GM12878 (cell line): ENCODE measurements around the gene RAB44.

ENCODE experiments used
- BMI1 ChIP-seq: fragments of 450-650 bp; IDR thresholded peaks from 2 replicates; pipeline ENCODE4 v1.6.1; 2016; ENCODE audit warnings: mild to moderate bottlenecking, moderate library complexity, borderline replicate concordance
- MXI1 ChIP-seq: fragments of 150-350 bp; IDR thresholded peaks from 2 replicates; pipeline ENCODE4 v1.6.1; 2011; ENCODE audit warnings: low read depth, mild to moderate bottlenecking, inconsistent platforms, low read length, improper control_type of control experiment
- TF ChIP-seq, protein P1 (sequence below): fragments of 450-650 bp; IDR thresholded peaks from 2 replicates; pipeline ENCODE4 v1.6.1; 2017; ENCODE audit warnings: borderline replicate concordance

DNA sequence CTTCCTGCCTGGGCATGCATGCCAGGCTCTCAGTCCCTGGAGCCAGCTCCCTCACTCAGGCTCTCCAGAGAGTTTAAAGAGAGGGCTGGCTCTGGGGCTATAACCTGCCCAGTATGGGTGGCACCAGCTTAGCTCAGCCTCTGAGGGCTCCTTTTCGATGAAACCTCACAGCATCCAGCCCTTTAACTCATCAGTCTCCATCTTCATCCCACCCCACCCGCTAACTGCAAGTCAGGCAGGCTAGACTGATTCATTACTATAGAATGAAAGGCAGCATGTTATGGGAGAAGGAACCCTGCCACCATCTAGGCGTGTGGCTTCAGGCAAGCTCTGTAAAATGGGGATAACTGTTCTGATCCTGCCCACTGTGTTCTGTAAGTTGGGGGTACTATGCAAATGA, 53.5 kb downstream of the RAB44 start:
- no peak for TF ChIP-seq MXI1
- TF ChIP-seq, protein P1, sequence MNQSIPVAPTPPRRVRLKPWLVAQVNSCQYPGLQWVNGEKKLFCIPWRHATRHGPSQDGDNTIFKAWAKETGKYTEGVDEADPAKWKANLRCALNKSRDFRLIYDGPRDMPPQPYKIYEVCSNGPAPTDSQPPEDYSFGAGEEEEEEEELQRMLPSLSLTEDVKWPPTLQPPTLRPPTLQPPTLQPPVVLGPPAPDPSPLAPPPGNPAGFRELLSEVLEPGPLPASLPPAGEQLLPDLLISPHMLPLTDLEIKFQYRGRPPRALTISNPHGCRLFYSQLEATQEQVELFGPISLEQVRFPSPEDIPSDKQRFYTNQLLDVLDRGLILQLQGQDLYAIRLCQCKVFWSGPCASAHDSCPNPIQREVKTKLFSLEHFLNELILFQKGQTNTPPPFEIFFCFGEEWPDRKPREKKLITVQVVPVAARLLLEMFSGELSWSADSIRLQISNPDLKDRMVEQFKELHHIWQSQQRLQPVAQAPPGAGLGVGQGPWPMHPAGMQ = no peak
- TF ChIP-seq BMI1 = no peak
